Gastrocnemius medialis (tissue), 4 donors: Measurements from ENCODE around the gene E2F3.

Source experiments
- CTCF ChIP-seq, 5 experiments: fragments of 450-650 bp in 3 of 5; fragments of 200-600 bp in 2 of 5; sonication (generic) in 2 of 5; IDR thresholded peaks in 4 of 5; conservative IDR thresholded peaks in 1 of 5; 1 replicate in 4 of 5; 2 replicates in 1 of 5; pipeline ENCODE4 v1.5.1; 2016 to 2019; ENCODE audit warnings: antibody characterized with exemption in 5 of 5, mild to moderate bottlenecking in 3 of 5, moderate library complexity in 3 of 5
- POLR2A ChIP-seq, 2 donors: fragments of 450-650 bp; IDR thresholded peaks; one replicate each; pipeline ENCODE4 v1.6.1; 2017; ENCODE audit warnings: antibody characterized with exemption in 2 of 2, mild to moderate bottlenecking in 2 of 2, moderate library complexity in 2 of 2

DNA sequence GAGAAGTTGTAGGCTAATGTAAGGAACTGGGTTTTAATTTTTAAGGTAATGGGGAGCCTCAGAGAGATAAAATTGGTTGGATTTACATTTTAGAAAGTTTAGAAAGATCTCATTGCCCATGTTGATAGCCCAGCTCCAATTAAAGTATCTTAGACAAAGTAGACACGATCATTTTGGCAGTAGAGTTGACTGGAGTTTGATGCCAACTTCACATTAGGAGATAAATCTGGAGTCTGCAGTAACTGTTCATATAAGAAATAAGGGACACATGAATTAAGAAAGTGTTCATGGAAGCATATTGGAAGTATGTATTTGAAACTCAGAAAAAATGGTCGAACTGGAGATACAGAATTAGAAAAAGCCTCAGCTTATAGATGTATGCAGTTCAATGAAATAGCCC, 12.6 kb upstream of the E2F3 start:
- TF ChIP-seq CTCF (IDR thresholded peaks at IDR 0.05 in 4 of 5, conservative IDR thresholded peaks at IDR 0.05 in 1 of 5), result no peak
- TF ChIP-seq POLR2A (IDR thresholded peaks at IDR 0.05), result no peak
